Stimulated activated CD8-positive, alpha-beta memory T cell treated with anti-CD3 and anti-CD28 coated beads, Interleukin-7, amount 100 ng/mL, for 1 hour (primary cell): ENCODE data around the gene IFITM1.
"Not testable (repeated sequence)": the region's sequence is repeated elsewhere in the genome, so short reads cannot be mapped to it uniquely, and the experiment has no call there.

ENCODE experiments used
- DNase-seq, 2 donors: peaks; one replicate each; pipeline ENCODE4 v3.0.0-alpha.2; 2020; ENCODE audit warnings: low read depth in 2 of 2

The IFITM1 gene

GRCh38 chr11:282630-283360 is 31.0 kb upstream of the IFITM1 start:
- no peak for DNase-seq

- DNase-seq: no peak
Observed at GRCh38 chr11:283405-284104, 30.3 kb upstream of the IFITM1 start.

GRCh38 chr11:284105-285020 is 29.5 kb upstream of the IFITM1 start:
- no peak for DNase-seq

- DNase-seq: no peak
Observed at GRCh38 chr11:285021-285893, 28.6 kb upstream of the IFITM1 start.

- no peak for DNase-seq
Observed at GRCh38 chr11:285894-286220, 28.0 kb upstream of the IFITM1 start.

- not testable (repeated sequence) for DNase-seq
Observed at GRCh38 chr11:286977-287820, 26.6 kb upstream of the IFITM1 start.

- no peak for DNase-seq
Observed at GRCh38 chr11:287821-288477, 25.9 kb upstream of the IFITM1 start.

- no peak for DNase-seq
Observed at GRCh38 chr11:288478-289397, 25.1 kb upstream of the IFITM1 start, which contains the start of gene PGGHG. PGGHG (plus strand) TSS chr11:289126; CDS start chr11:289817, 691 bp downstream.

GRCh38 chr11:289398-289711 is 24.5 kb upstream of the IFITM1 start:
- no peak for DNase-seq

- no peak for DNase-seq
Observed at GRCh38 chr11:289712-290620, 23.9 kb upstream of the IFITM1 start.

GRCh38 chr11:290621-291231 is 23.1 kb upstream of the IFITM1 start:
- no peak for DNase-seq

- DNase-seq: no peak
Observed at GRCh38 chr11:291281-292210, 22.3 kb upstream of the IFITM1 start.

GRCh38 chr11:292211-293121 is 21.4 kb upstream of the IFITM1 start:
- no peak for DNase-seq

- DNase-seq: no peak
Observed at GRCh38 chr11:293271-293851, 20.5 kb upstream of the IFITM1 start.
